Measurements from ENCODE around the gene CDK5RAP3. TPM values are rescaled to one million over a fixed set of nuclear protein-coding genes. Genes with fewer than 3 reads are reported as not detected.

The CDK5RAP3 gene
- polyA plus RNA-seq, 1 of the 3 experiments (the other 2 are of a cell fraction): 208 TPM

GRCh38 chr17:48003417-48004151 is 32.7 kb downstream of the CDK5RAP3 start:
- no peaks in the 10 kb centered on the region for H3K36me3 ChIP-seq (replicated peaks in 1 of 2; ENCODE audit: control insufficient read depth in 1 of 2, insufficient read depth in 2 of 2, low read length in 1 of 2)
- CTCF ChIA-PET: interaction anchor here (0.8 to 41.8 kb wide), 9 partner anchors 10 to 94 kb away, joined by 4 to 1752 read pairs (median 14); partner anchors contain the start of gene CDK5RAP3
- H2AFZ ChIP-seq (ENCODE audit: low read depth): peak overlapping the region; percentile 91
- POLR2A ChIA-PET: interaction anchor here (0.9 to 9.0 kb wide), 16 partner anchors 10 to 355 kb away, joined by 3 to 223 read pairs (median 8); partner anchors contain the start of genes CBX1, CDK5RAP3, NFE2L1 and PNPO
- H3K4me2 ChIP-seq: peak overlapping the region; percentile 72
- H4K20me1 ChIP-seq (ENCODE audit: insufficient read depth): no peaks in the 10 kb centered on the region
- H3K79me2 ChIP-seq (ENCODE audit: insufficient read depth): no peaks in the 10 kb centered on the region
- peak; percentile 95 for TF ChIP-seq RCOR1 (IDR thresholded peaks at IDR 0.05; ENCODE audit: low read length)
- no peak for TF ChIP-seq MAX (IDR thresholded peaks at IDR 0.05; ENCODE audit: low read depth)
- TF ChIP-seq EP300 (IDR thresholded peaks at IDR 0.05; ENCODE audit: borderline replicate concordance in 1 of 2, low read depth in 1 of 2, low read length in 1 of 2): peak in 1 of 2 experiments; percentile 98; a peak in 3 of 4 replicates
- TF ChIP-seq MEF2A (IDR thresholded peaks at IDR 0.05; ENCODE audit: borderline replicate concordance, low read depth): no peak
- TF ChIP-seq TEAD4 (IDR thresholded peaks at IDR 0.05; ENCODE audit: borderline replicate concordance, insufficient read depth): peak; percentile 67; the same call in 1 of the 2 replicates
- TF ChIP-seq RXRA (IDR thresholded peaks at IDR 0.05; ENCODE audit: borderline replicate concordance, low read depth): no peak
- no peak; the same call in 1 of the 2 replicates for TF ChIP-seq POLR2AphosphoS5 (IDR thresholded peaks at IDR 0.05; ENCODE audit: low read depth, low read length)
- peak; percentile 14; the same call in 1 of the 2 replicates for TF ChIP-seq SMC3 (IDR thresholded peaks at IDR 0.05; ENCODE audit: low read depth, low read length)
- TF ChIP-seq GATA2 (CRISPR knock-in tag; IDR thresholded peaks at IDR 0.05): peak; percentile 62; the same call in 1 of the 2 replicates
- no peak for TF ChIP-seq NFIC (IDR thresholded peaks at IDR 0.05; ENCODE audit: borderline replicate concordance)
- peak; percentile 34 for TF ChIP-seq CTCF (IDR thresholded peaks at IDR 0.05)
- peak; percentile 2; the same call in 1 of the 2 replicates for TF ChIP-seq PBX3 (IDR thresholded peaks at IDR 0.05)
- TF ChIP-seq MXI1 (IDR thresholded peaks at IDR 0.05; ENCODE audit: low read depth, low read length): peak; percentile 66
- peak; percentile 100 for TF ChIP-seq FOXJ3 (CRISPR knock-in tag; IDR thresholded peaks at IDR 0.05)
- TF ChIP-seq TCF12 (IDR thresholded peaks at IDR 0.05): peak; percentile 37; the same call in 1 of the 2 replicates
- peak; percentile 11 for TF ChIP-seq CHD2 (IDR thresholded peaks at IDR 0.05; ENCODE audit: low read length, partially characterized antibody)
- TF ChIP-seq GABPA (IDR thresholded peaks at IDR 0.05; ENCODE audit: low read depth): no peak
- peak; percentile 45 for TF ChIP-seq RAD21 (IDR thresholded peaks at IDR 0.05; ENCODE audit: low read length)
- H3F3A ChIP-seq (replicated peaks; ENCODE audit: insufficient read depth): peaks cover 44% of the 10 kb centered on the region
- no peaks in the 10 kb centered on the region for H3K27me3 ChIP-seq (ENCODE audit: insufficient read depth)
- H3K4me1 ChIP-seq (ENCODE audit: control insufficient read depth in 1 of 2, insufficient read depth in 2 of 2, low read depth in 1 of 2, low read length in 1 of 2): peaks cover 59 to 61% of the 10 kb centered on the region in 2 experiments
- peak overlapping the region; percentile 2 to 25; a peak in 2 of 4 replicates for H3K4me3 ChIP-seq (ENCODE audit: low read depth in 2 of 2, low read length in 1 of 2)
- no peaks in the 10 kb centered on the region for H3K9me2 ChIP-seq
- H3K9ac ChIP-seq: peak overlapping the region; percentile 72
- DNase-seq: peak; percentile 86
- peak overlapping the region; percentile 99 to 100 for H3K27ac ChIP-seq (ENCODE audit: low read depth in 2 of 2, low read length in 1 of 2)
- H3K9me3 ChIP-seq: no peaks in the 10 kb centered on the region
- WGBS (ENCODE audit: low lambda C conversion rate): 34% methylated on average over 16 of the region's 17 CpGs

Measured in SK-N-SH (cell line).